Peyer's patch (tissue), 4 donors: Measurements from ENCODE around the gene NR6A1.

Experiments used
- CTCF ChIP-seq, 6 experiments: fragments of 450-650 bp in 4 of 6; fragments of 200-600 bp in 2 of 6; sonication (generic) in 1 of 6; IDR thresholded peaks; one replicate each; pipeline ENCODE4 v1.5.1; 2017 to 2019; ENCODE audit warnings: antibody characterized with exemption in 6 of 6, mild to moderate bottlenecking in 3 of 6, moderate library complexity in 1 of 6
- POLR2A ChIP-seq, 2 donors: fragments of 450-650 bp; IDR thresholded peaks; one replicate each; pipeline ENCODE4 v1.5.1; 2017; ENCODE audit warnings: antibody characterized with exemption in 2 of 2, mild to moderate bottlenecking in 2 of 2, moderate library complexity in 2 of 2

DNA sequence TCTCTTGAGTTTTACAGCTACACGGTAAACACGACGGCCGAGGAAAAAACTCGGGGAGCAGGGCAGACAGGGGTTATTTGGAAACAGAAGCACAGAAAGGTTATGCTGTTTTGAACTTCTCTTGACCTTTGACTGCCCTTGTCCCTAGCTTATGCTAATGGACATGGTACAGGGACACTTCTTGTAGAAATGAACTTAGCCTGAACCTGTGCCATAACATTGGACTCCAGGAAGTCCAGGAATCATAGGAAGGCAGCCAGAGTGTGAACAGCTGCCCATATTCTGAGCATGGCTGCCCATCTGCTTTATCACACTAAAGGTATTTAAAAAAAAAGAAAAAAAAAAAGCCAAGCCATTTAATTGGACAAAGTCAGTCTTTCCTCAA, 46.1 kb downstream of the NR6A1 start:
- TF ChIP-seq POLR2A (IDR thresholded peaks at IDR 0.05) (no peak), CTCF (IDR thresholded peaks at IDR 0.05) (no peak)
